H1 (cell line): ENCODE data around the gene TGM1. TPM values are rescaled to one million over a fixed set of nuclear protein-coding genes. Genes with fewer than 3 reads are reported as not detected.

Source experiments
- CTCF ChIA-PET: fragments of 300-600 bp; sonication (Branson Sonifier 250); formaldehyde crosslinking; loops from one replicate; lab custom pipeline; 2021; ENCODE audit not compliant: partially characterized antibody; lab: Charles Lee
- POLR2A ChIA-PET: fragments of 300-600 bp; sonication (Branson Sonifier 250); formaldehyde crosslinking; loops from one replicate; lab custom pipeline; 2021; ENCODE audit warnings: inconsistent platforms; ENCODE audit not compliant: partially characterized antibody; lab: Charles Lee
- DNase-seq, 2 experiments: peaks; one replicate each; pipeline versions ENCODE4 v3.0.0 to v3.0.0-alpha.2; 2010 to 2022; ENCODE audit warnings: low spot score in 2 of 2, low read depth in 1 of 2, mixed read lengths in 1 of 2
- FAIRE-seq: peaks from 2 replicates; lab custom pipeline; 2011; peaks lifted over from hg19 to GRCh38; lab: Jason Lieb, UNC
- H2AFZ ChIP-seq: 2 replicates; pipeline ENCODE4 v1.8.1; 2012; ENCODE audit warnings: low read length, inconsistent platforms
- H2AK5ac ChIP-seq: 2 replicates; pipeline ENCODE4 v1.6.1; 2013; ENCODE audit warnings: low read depth, low read length
- H2BK120ac ChIP-seq: replicated peaks from 2 replicates; pipeline ENCODE3; 2013; ENCODE audit warnings: low read depth, low read length, inconsistent platforms
- H2BK12ac ChIP-seq: 2 replicates; pipeline ENCODE4 v1.6.1; 2013; ENCODE audit warnings: low read depth, low read length
- H2BK15ac ChIP-seq: 2 replicates; pipeline ENCODE4 v1.6.1; 2013; ENCODE audit warnings: low read length
- H2BK20ac ChIP-seq: 2 replicates; pipeline ENCODE4 v1.6.1; 2013; ENCODE audit warnings: low read length
- H2BK5ac ChIP-seq: 2 replicates; pipeline ENCODE4 v1.6.1; 2013; ENCODE audit warnings: low read depth, low read length
- H3K14ac ChIP-seq: 2 replicates; pipeline ENCODE4 v1.6.1; 2013; ENCODE audit warnings: inconsistent platforms; ENCODE audit not compliant: insufficient read length
- H3K18ac ChIP-seq: 2 replicates; pipeline ENCODE4 v1.6.1; 2013; ENCODE audit warnings: low read length; ENCODE audit errors: extremely low read depth
- H3K23ac ChIP-seq: 2 replicates; pipeline ENCODE4 v1.6.1; 2013; ENCODE audit warnings: inconsistent platforms; ENCODE audit not compliant: insufficient read length
- H3K23me2 ChIP-seq: 2 replicates; pipeline ENCODE4 v1.6.1; 2013; ENCODE audit warnings: low read depth, low read length
- H3K27ac ChIP-seq: 2 replicates; pipeline ENCODE4 v1.6.1; 2011; ENCODE audit warnings: low read depth, low read length, inconsistent platforms
- H3K27me3 ChIP-seq, 4 experiments: replicated peaks in 1 of 4; 1 replicate in 1 of 4; 2 replicates in 3 of 4; pipeline versions ENCODE4 v1.6.1 to v1.8.1; 2011 to 2013; ENCODE audit warnings: low read length in 3 of 4, mild to moderate bottlenecking in 3 of 4, inconsistent platforms in 2 of 4, mixed read lengths in 2 of 4, moderate library complexity in 1 of 4; ENCODE audit not compliant: control insufficient read depth in 3 of 4, insufficient read depth in 3 of 4; ENCODE audit errors: extremely low read depth in 1 of 4
- H3K36me3 ChIP-seq, 4 experiments: 2 replicates each; pipeline versions ENCODE4 v1.6.1 to v1.8.1; 2011 to 2013; ENCODE audit warnings: mild to moderate bottlenecking in 4 of 4, low read length in 3 of 4, moderate library complexity in 2 of 4, control low read depth in 1 of 4, inconsistent platforms in 1 of 4; ENCODE audit not compliant: insufficient read depth in 4 of 4, control insufficient read depth in 2 of 4
- H3K4ac ChIP-seq: replicated peaks from 2 replicates; pipeline ENCODE3; 2013; ENCODE audit warnings: low read length, low read depth, mixed read lengths, inconsistent platforms; ENCODE audit not compliant: insufficient read length
- H3K4me1 ChIP-seq, 4 experiments: replicated peaks in 1 of 4; 1 replicate in 1 of 4; 2 replicates in 3 of 4; pipeline versions ENCODE4 v1.6.1 to v1.8.1; 2011 to 2013; ENCODE audit warnings: low read length in 3 of 4, inconsistent platforms in 2 of 4, mixed read lengths in 1 of 4; ENCODE audit not compliant: insufficient read depth in 4 of 4, control insufficient read depth in 3 of 4
- H3K4me2 ChIP-seq, 2 experiments: 2 replicates each; pipeline versions ENCODE4 v1.6.1 to v1.8.1; 2011 to 2013; ENCODE audit warnings: low read depth in 2 of 2, low read length in 2 of 2, control low read depth in 1 of 2, inconsistent platforms in 1 of 2, mild to moderate bottlenecking in 1 of 2; ENCODE audit not compliant: insufficient read depth in 1 of 2
- H3K4me3 ChIP-seq, 4 experiments: fragments of 200-600, 300-600 bp in 1 of 4; sonication (generic), shearing (Covaris generic), sonication (Bioruptor Twin) in 1 of 4; 2 replicates each; pipeline versions ENCODE4 v1.5.1 to v1.8.1; 2011 to 2016; ENCODE audit warnings: low read length in 4 of 4, low read depth in 3 of 4, control low read depth in 2 of 4, inconsistent platforms in 2 of 4, mild to moderate bottlenecking in 2 of 4, mixed read lengths in 1 of 4, moderate library complexity in 1 of 4; ENCODE audit not compliant: insufficient read depth in 2 of 4; ENCODE audit errors: extremely low read depth in 1 of 4
- H3K56ac ChIP-seq: replicated peaks from 2 replicates; pipeline ENCODE3; 2013; ENCODE audit warnings: low read depth, mild to moderate bottlenecking, mixed read lengths, low read length, inconsistent platforms; ENCODE audit not compliant: insufficient read length
- H3K79me1 ChIP-seq: 2 replicates; pipeline ENCODE4 v1.6.1; 2013; ENCODE audit warnings: low read depth, low read length, control low read depth
- H3K79me2 ChIP-seq, 2 experiments: 2 replicates each; pipeline versions ENCODE4 v1.6.1 to v1.8.1; 2012 to 2013; ENCODE audit warnings: low read length in 2 of 2, mild to moderate bottlenecking in 2 of 2, inconsistent platforms in 1 of 2; ENCODE audit not compliant: insufficient read depth in 2 of 2, control insufficient read depth in 1 of 2
- H3K9ac ChIP-seq, 4 experiments: replicated peaks in 1 of 4; 1 replicate in 1 of 4; 2 replicates in 3 of 4; pipeline versions ENCODE4 v1.6.1 to v1.8.1; 2011 to 2013; ENCODE audit warnings: low read depth in 3 of 4, low read length in 3 of 4, control low read depth in 2 of 4, mild to moderate bottlenecking in 2 of 4, moderate library complexity in 2 of 4, inconsistent platforms in 1 of 4; ENCODE audit errors: extremely low read depth in 1 of 4
- H3K9me3 ChIP-seq, 2 experiments: 2 replicates each; pipeline versions ENCODE4 v1.6.1 to v1.8.1; 2012 to 2013; ENCODE audit warnings: mild to moderate bottlenecking in 2 of 2, moderate library complexity in 2 of 2, control low read depth in 1 of 2, inconsistent platforms in 1 of 2, low read depth in 1 of 2, low read length in 1 of 2, mixed read lengths in 1 of 2; ENCODE audit not compliant: insufficient read depth in 2 of 2
- H4K20me1 ChIP-seq, 2 experiments: replicated peaks in 1 of 2; 2 replicates each; pipeline versions ENCODE3 to v1.8.1; 2011 to 2013; ENCODE audit warnings: inconsistent platforms in 2 of 2, low read length in 2 of 2, mild to moderate bottlenecking in 1 of 2; ENCODE audit not compliant: insufficient read depth in 2 of 2, control insufficient read depth in 1 of 2
- H4K5ac ChIP-seq: 2 replicates; pipeline ENCODE4 v1.6.1; 2013; ENCODE audit warnings: low read length, low read depth, mixed read lengths, inconsistent platforms; ENCODE audit not compliant: insufficient read length
- H4K8ac ChIP-seq: 2 replicates; pipeline ENCODE4 v1.8.0; 2013; ENCODE audit warnings: mild to moderate bottlenecking, moderate library complexity, low read length, inconsistent platforms; ENCODE audit not compliant: insufficient read depth; ENCODE audit errors: extremely low read depth
- H4K91ac ChIP-seq: replicated peaks from 2 replicates; pipeline ENCODE3; 2013; ENCODE audit warnings: low read length, mixed read lengths, inconsistent platforms; ENCODE audit not compliant: insufficient read length
- CHD1 ChIP-seq: IDR thresholded peaks from 2 replicates; pipeline ENCODE4 v1.6.1; 2012; ENCODE audit warnings: low read depth, low read length, improper control_type of control experiment
- CTBP2 ChIP-seq: IDR thresholded peaks from 2 replicates; pipeline ENCODE4 v1.7.0; 2011; ENCODE audit warnings: borderline replicate concordance, mild to moderate bottlenecking, moderate library complexity, mixed read lengths, low read length; ENCODE audit not compliant: insufficient read depth, insufficient read length
- GTF2F1 ChIP-seq: IDR thresholded peaks from 2 replicates; pipeline ENCODE4 v1.6.1; 2012; ENCODE audit warnings: low read depth, low read length, improper control_type of control experiment, borderline replicate concordance
- HDAC2 ChIP-seq, 2 experiments: fragments of 300-600 bp in 1 of 2; sonication (generic) in 1 of 2; IDR thresholded peaks; 2 replicates each; pipeline ENCODE4 v1.6.1; 2011 to 2012; ENCODE audit warnings: low read depth in 2 of 2, low read length in 2 of 2, mild to moderate bottlenecking in 2 of 2, moderate library complexity in 2 of 2, borderline replicate concordance in 1 of 2, inconsistent platforms in 1 of 2
- RBBP5 ChIP-seq: IDR thresholded peaks from 2 replicates; pipeline ENCODE4 v1.7.1; 2012; ENCODE audit warnings: low read depth, mild to moderate bottlenecking, inconsistent platforms, low read length, moderate library complexity, borderline replicate concordance
- SAP30 ChIP-seq: fragments of 300-600 bp; sonication (generic); IDR thresholded peaks from 2 replicates; pipeline ENCODE4 v1.7.1; 2012; ENCODE audit warnings: low read length, moderate library complexity, mild to moderate bottlenecking, inconsistent platforms; ENCODE audit not compliant: insufficient read depth, insufficient replicate concordance
- SIX5 ChIP-seq: IDR thresholded peaks from 2 replicates; pipeline ENCODE4 v1.6.1; 2011; ENCODE audit warnings: mild to moderate bottlenecking, low read depth, low read length
- SP4 ChIP-seq: IDR thresholded peaks from 2 replicates; pipeline ENCODE4 v1.6.1; 2012; ENCODE audit warnings: low read length, inconsistent platforms
- TCF12 ChIP-seq: IDR thresholded peaks from 2 replicates; pipeline ENCODE4 v1.6.1; 2011; ENCODE audit warnings: low read depth, mild to moderate bottlenecking, low read length
- WGBS, 2 experiments: shearing (Covaris generic) in 1 of 2; methylation state at CpG; one replicate each; pipeline versions ENCODE4 v1.1.6 to v1.1.7; 2013 to 2015; ENCODE audit warnings: low lambda C conversion rate in 2 of 2, mixed read lengths in 2 of 2, inconsistent platforms in 1 of 2, low coverage in 1 of 2, missing lambda C conversion rate in 1 of 2; ENCODE audit not compliant: insufficient replicate concordance in 2 of 2, insufficient coverage in 1 of 2, insufficient read length in 1 of 2; ENCODE audit errors: extremely low coverage in 1 of 2, missing lambda C conversion rate in 1 of 2; 5-methylcytosine and 5-hydroxymethylcytosine counted together
- polyA plus RNA-seq, 7 experiments: library from polyadenylated mRNA; depleted of rRNA in 3 of 7; stranded (reverse) in 5 of 7; unstranded in 2 of 7; fragments of >200 nt in 5 of 7; fragments of 200-250 nt in 2 of 7; gene quantifications; 1 replicate in 5 of 7; 2 replicates in 1 of 7; 4 replicates in 1 of 7; pipeline versions ENCODE4 v1.2.1 to v1.2.3, GENCODE V29; 2011 to 2013; ENCODE audit warnings: missing spikeins in 2 of 7, mixed read lengths in 2 of 7
- total RNA-seq: library from RNA; stranded (reverse); fragmentation: NEBNext Ultra II Directional; extraction: Animal tissue kit (Norgen Biotek cat#: 25700); gene quantifications from 2 replicates; pipeline ENCODE4 v1.2.1, GENCODE V29; 2021

The TGM1 gene
- total and polyA plus RNA-seq, 2 of the 8 experiments (the other 6 are each of a cell fraction or from before 2014, with no cell fraction given) = 1.8 to 2.2 TPM

- Histone ChIP-seq H3K23me2 (no peaks in the 10 kb centered on the region), H4K5ac (no peak overlapping the region), H3K27me3 (no peaks in the 10 kb centered on the region; a peak in 1 of 7 replicates), H2BK12ac (no peak overlapping the region), H3K79me1 (no peaks in the 10 kb centered on the region), H3K56ac (no peak overlapping the region), H3K9me3 (no peaks in the 10 kb centered on the region), H3K36me3 (no peaks in the 10 kb centered on the region), H3K23ac (no peak overlapping the region), H3K27ac (no peak overlapping the region), H4K91ac (no peak overlapping the region), H3K4me2 (no peak overlapping the region), H3K9ac (no peak overlapping the region), H3K4me3 (no peak overlapping the region), H3K4ac (no peak overlapping the region), H2BK15ac (no peak overlapping the region), H2BK20ac (no peak overlapping the region), H2AK5ac (no peak overlapping the region), H3K79me2 (no peaks in the 10 kb centered on the region), H2BK5ac (no peak overlapping the region), H3K14ac (no peak overlapping the region), H3K4me1 (no peaks in the 10 kb centered on the region; a peak in 1 of 7 replicates), H2BK120ac (no peak overlapping the region), H3K18ac (no peak overlapping the region), H4K8ac (no peak overlapping the region; the same call in 1 of the 2 replicates), H2AFZ (no peak overlapping the region), H4K20me1 (peaks cover 0 to 2% of the 10 kb centered on the region in 2 experiments)
- TF ChIP-seq CHD1 (no peak), SP4 (no peak), TCF12 (no peak), SAP30 (no peak), HDAC2 (IDR thresholded peaks at IDR 0.05; ENCODE audit: borderline replicate concordance in 1 of 2, low read depth in 2 of 2, low read length in 2 of 2) (no peak), RBBP5 (no peak), GTF2F1 (no peak), CTBP2 (no peak), SIX5 (no peak)
- FAIRE-seq (no peak), DNase-seq (no peak)
- CTCF ChIA-PET = interaction anchor here (1.2 to 3.6 kb wide), 5 partner anchors 13 to 50 kb away, joined by 3 to 14 read pairs (median 12); partner anchors contain the start of genes CIDEB, RABGGTA and TINF2
- WGBS, 2 experiments = 95% methylated on average over 6 of the region's 9 CpGs; no CpG with 5 or more reads in 1 of the 2 experiments
- POLR2A ChIA-PET = interaction anchor here (0.8 to 3.9 kb wide), 7 partner anchors 8 to 56 kb away, joined by 3 to 14 read pairs (median 4); partner anchors contain the start of gene RABGGTA
Measured at GRCh38 chr14:24258119-24258518, 4.9 kb downstream of the TGM1 start.
